NCI-H2227 (cell line): Measurements from ENCODE around the gene JAZF1.

Experiments used
- DNase-seq: peaks from one replicate; lab custom pipeline; 2025; ENCODE audit not compliant: unreplicated experiment; lab: John Stamatoyannopoulos, UW

The JAZF1 gene

GRCh38 chr7:28140979-28141378 is 39.6 kb downstream of the JAZF1 start:
- DNase-seq: no peak

- no peak for DNase-seq
These were observed 41.8 kb downstream of the JAZF1 start for GRCh38 chr7:28138837-28139236.

- no peak for DNase-seq
These were observed 43.1 kb downstream of the JAZF1 start for GRCh38 chr7:28137463-28137862.

GRCh38 chr7:28136885-28137284 is 43.7 kb downstream of the JAZF1 start:
- DNase-seq: no peak

- no peak for DNase-seq
These were observed 44.2 kb downstream of the JAZF1 start for GRCh38 chr7:28136420-28136819.

GRCh38 chr7:28135760-28136159 is 44.8 kb downstream of the JAZF1 start:
- DNase-seq: no peak

- no peak for DNase-seq
These were observed 45.3 kb downstream of the JAZF1 start for GRCh38 chr7:28135315-28135714.

- no peak for DNase-seq
These were observed 46.7 kb downstream of the JAZF1 start for GRCh38 chr7:28133872-28134271.

- no peak for DNase-seq
These were observed 47.4 kb downstream of the JAZF1 start for GRCh38 chr7:28132959-28133870.

GRCh38 chr7:28130277-28130676 is 50.3 kb downstream of the JAZF1 start:
- DNase-seq: no peak

GRCh38 chr7:28128608-28129007 is 52.0 kb downstream of the JAZF1 start:
- no peak for DNase-seq

GRCh38 chr7:28126410-28127041 is 54.1 kb downstream of the JAZF1 start:
- DNase-seq: no peak

- DNase-seq: no peak
These were observed 54.9 kb downstream of the JAZF1 start for GRCh38 chr7:28125431-28126409.

GRCh38 chr7:28124413-28124812 is 56.2 kb downstream of the JAZF1 start:
- no peak for DNase-seq

GRCh38 chr7:28123752-28124151 is 56.8 kb downstream of the JAZF1 start:
- no peak for DNase-seq

GRCh38 chr7:28121496-28121895 is 59.1 kb downstream of the JAZF1 start:
- DNase-seq: no peak

- DNase-seq: no peak
These were observed 64.6 kb downstream of the JAZF1 start for GRCh38 chr7:28116041-28116440.

GRCh38 chr7:28115261-28115660 is 65.3 kb downstream of the JAZF1 start:
- DNase-seq: no peak

- no peak for DNase-seq
These were observed 66.5 kb downstream of the JAZF1 start for GRCh38 chr7:28114056-28114455.

GRCh38 chr7:28112883-28113540 is 67.6 kb downstream of the JAZF1 start:
- no peak for DNase-seq

- DNase-seq: no peak
These were observed 68.1 kb downstream of the JAZF1 start for GRCh38 chr7:28112467-28112866.
